ENCODE measurements around the gene C2orf92.
"Not testable (repeated sequence)": the region's sequence is repeated elsewhere in the genome, so short reads cannot be mapped to it uniquely, and the experiment has no call there.

The C2orf92 gene

DNA sequence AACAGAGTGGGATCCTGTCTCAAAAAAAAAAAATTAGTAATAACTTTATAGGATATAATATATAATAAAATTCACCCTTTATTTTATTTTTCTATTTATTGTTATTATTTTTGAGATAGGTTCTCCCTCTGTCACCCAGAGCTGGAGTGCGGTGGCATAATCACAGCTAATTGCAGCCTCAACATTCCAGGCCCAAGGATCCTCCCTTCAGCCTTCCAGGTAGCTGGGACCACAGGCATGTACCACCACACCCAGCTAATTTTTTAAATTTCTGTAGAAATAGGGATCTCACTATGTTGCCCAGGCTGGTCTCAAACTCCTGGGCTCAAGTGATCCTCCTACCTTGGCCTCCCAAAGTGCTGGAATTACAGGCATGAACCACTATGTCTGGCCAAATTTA is 958 bp downstream of the C2orf92 start:
- Mint-ChIP-seq H3K27me3 (no peaks in the 10 kb centered on the region), H3K4me3 (no peak overlapping the region), H3K4me1 (ENCODE audit: low read depth) (peaks cover 16% of the 10 kb centered on the region), H3K27ac (no peak overlapping the region), H3K36me3 (peaks cover 4% of the 10 kb centered on the region), H3K9me3 (ENCODE audit: low read depth) (no peaks in the 10 kb centered on the region)

DNA sequence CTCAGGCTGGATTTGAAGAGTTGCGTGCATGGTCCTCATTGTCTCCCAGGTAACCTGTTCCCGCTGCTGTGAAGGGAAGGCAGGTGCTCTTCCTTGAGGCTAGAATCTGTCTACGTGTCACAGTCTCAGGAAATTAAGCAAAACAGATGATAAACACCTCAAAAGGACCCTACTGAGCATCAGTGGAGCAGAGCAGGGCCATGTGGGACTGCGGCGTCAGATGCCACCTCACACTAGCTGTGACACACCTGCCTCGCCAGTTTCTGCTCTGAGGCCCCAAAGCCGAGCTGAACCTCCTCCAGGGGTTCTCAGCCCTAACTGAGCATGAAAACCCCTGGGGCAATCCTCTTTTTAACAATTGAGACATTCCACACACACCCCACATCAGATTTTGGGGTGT is 2.0 kb downstream of the C2orf92 start:
- H3K36me3 Mint-ChIP-seq, result peaks cover 4% of the 10 kb centered on the region
- no peak overlapping the region for H3K4me3 Mint-ChIP-seq
- no peaks in the 10 kb centered on the region for H3K27me3 Mint-ChIP-seq
- H3K9me3 Mint-ChIP-seq (ENCODE audit: low read depth), result no peaks in the 10 kb centered on the region
- H3K4me1 Mint-ChIP-seq (ENCODE audit: low read depth), result peaks cover 16% of the 10 kb centered on the region
- no peak overlapping the region for H3K27ac Mint-ChIP-seq

DNA sequence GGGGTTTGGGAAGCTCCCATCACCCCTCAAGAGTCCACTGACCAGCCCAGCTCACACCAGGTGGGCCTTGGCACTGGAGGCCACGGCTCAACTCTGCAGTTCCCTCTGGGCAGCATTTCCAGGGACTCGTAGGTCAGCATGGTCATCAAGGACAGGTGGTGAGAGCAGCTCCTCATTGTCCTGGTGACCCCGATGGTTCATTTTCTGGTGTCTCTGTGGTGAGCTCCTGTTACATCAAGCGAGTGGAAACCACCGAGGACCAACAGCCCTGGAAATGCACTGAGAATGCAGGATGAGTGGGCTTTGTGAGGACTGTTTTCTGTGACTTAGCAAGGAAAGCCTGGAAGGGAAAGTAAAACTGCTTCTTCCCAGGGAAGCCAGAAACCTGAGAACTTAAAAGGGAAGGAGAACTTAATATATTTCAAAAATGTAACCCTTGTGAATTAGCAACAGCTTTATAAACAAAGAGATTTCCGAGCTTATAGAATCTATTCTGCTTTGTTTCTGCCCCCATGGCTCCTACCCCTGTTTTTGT is 3.2 kb downstream of the C2orf92 start:
- not testable (repeated sequence) for H3K27me3 Mint-ChIP-seq; H3K9me3 Mint-ChIP-seq (ENCODE audit: low read depth); H3K36me3 Mint-ChIP-seq; H3K4me3 Mint-ChIP-seq; H3K27ac Mint-ChIP-seq
- H3K4me1 Mint-ChIP-seq (ENCODE audit: low read depth), result peaks cover 19% of the 10 kb centered on the region

DNA sequence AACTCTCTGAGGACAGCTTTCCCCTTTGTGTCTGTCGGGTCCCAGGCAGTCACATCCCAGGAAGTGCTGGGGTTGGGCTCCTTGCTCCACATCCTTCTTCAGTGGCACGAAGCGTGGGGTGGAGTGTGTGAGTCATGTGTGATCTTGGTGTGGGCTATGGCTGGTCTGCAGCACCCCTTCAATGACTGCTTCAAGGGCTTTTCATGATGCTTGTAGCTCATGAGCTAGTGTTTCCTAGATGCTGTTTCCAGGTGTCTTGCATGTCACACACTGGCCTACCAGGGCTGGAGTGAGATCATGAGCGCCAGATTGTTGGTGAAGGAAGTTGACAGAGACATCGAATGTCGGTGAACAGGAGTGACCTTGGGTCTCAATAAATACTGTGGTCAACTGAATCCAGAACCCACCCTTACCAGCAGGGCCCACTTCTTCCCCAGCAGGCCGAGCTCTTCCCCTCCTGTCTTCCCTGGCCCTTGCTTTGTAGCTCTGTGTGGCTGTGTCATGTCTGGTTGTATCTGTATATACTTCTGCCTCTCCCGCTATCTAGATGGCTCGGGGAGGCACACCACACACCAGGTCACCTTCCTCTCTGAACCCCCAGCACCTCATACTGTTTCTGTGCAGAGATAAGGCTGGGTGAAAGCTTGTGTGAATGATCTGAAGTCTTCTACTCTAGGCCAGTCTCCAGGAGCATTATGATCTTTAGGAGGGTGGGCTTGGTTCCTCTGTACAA is 3.8 kb downstream of the C2orf92 start:
- Mint-ChIP-seq H3K27ac (peak overlapping the region; percentile 70), H3K4me1 (ENCODE audit: low read depth) (peaks cover 21% of the 10 kb centered on the region), H3K4me3 (peak overlapping the region; percentile 18), H3K9me3 (ENCODE audit: low read depth) (no peaks in the 10 kb centered on the region), H3K36me3 (peaks cover 3% of the 10 kb centered on the region), H3K27me3 (no peaks in the 10 kb centered on the region)

DNA sequence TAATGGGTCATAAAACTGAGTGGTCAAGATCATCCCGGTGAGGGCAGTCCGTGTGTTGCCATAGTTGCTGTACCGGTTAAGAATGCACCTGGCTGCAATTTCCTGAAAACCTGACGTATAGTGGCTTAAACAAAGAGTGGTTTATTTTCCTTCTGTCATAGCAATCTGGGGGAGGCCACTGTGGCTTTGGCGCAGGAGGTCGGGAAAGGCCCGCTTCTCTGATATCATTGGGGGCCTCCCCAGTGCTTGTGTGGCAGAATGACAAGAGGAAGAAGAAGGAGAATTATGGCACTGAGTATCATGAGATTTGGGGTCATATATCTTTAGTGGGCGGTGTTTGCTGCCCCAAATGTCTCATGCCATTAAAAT is 4.4 kb downstream of the C2orf92 start:
- Mint-ChIP-seq H3K9me3 (ENCODE audit: low read depth) (no peaks in the 10 kb centered on the region), H3K27me3 (no peaks in the 10 kb centered on the region), H3K4me3 (peak overlapping the region; percentile 18), H3K27ac (peak overlapping the region; percentile 70), H3K4me1 (ENCODE audit: low read depth) (peaks cover 21% of the 10 kb centered on the region), H3K36me3 (peaks cover 3% of the 10 kb centered on the region)

DNA sequence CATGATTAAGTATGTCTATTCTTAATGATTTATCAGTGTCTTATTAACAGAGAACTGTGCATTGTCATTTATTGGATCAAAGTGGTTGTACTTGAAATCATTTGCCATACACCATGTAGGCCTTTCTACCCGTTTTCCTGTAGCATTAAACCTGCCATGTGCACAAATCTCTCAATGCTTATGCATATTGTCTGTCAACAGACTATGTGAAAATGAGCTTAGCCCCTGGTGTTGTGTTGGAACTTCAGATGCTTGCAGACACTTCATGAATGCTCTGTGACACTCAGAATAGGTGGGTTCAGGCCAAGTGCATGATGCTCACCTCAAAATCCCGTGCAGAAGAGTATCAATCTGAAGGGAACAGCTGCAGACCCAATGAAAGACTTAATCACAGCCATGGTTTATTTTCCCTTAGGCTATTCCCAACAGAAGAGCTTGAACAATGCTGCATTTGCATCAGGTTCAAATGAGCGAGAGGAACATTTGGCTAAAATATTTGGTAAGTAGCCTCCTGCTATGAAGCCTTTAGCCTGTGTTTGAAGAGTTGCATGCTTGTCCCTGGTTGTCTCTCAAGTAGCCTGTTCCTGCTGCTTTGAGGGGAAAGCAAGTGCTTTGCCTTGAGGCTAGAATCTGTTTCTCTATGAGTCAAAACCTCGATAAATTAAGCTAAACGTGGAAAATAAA is 6.1 kb downstream of the C2orf92 start:
- Mint-ChIP-seq H3K9me3 (ENCODE audit: low read depth) (no peaks in the 10 kb centered on the region), H3K27me3 (no peaks in the 10 kb centered on the region), H3K36me3 (peaks cover 5% of the 10 kb centered on the region), H3K27ac (no peak overlapping the region), H3K4me1 (ENCODE audit: low read depth) (peaks cover 21% of the 10 kb centered on the region), H3K4me3 (no peak overlapping the region)

DNA sequence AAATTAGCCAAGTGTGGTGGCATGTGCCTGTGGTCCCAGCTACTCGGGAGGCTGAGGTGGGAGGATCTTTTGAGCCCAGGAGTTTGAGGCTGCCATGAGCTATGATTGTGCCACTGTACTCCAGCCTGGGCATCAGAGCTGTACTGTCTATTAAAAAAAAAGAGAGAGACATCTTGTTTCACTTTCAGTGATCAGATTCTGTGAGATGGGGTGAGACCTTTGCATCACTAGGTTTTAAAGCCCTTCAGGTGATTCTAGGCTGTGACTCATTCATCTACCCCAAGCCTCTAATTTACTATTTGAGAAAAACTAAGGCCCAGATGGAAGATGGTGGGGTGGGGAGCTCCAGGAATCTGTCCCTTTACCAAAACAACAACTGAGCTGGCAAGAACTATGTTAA is 7.1 kb downstream of the C2orf92 start:
- H3K4me1 Mint-ChIP-seq (ENCODE audit: low read depth), result peaks cover 21% of the 10 kb centered on the region
- H3K4me3 Mint-ChIP-seq, result no peak overlapping the region
- H3K27ac Mint-ChIP-seq, result no peak overlapping the region
- peaks cover 5% of the 10 kb centered on the region for H3K36me3 Mint-ChIP-seq
- H3K9me3 Mint-ChIP-seq (ENCODE audit: low read depth), result no peaks in the 10 kb centered on the region
- H3K27me3 Mint-ChIP-seq, result no peaks in the 10 kb centered on the region

DNA sequence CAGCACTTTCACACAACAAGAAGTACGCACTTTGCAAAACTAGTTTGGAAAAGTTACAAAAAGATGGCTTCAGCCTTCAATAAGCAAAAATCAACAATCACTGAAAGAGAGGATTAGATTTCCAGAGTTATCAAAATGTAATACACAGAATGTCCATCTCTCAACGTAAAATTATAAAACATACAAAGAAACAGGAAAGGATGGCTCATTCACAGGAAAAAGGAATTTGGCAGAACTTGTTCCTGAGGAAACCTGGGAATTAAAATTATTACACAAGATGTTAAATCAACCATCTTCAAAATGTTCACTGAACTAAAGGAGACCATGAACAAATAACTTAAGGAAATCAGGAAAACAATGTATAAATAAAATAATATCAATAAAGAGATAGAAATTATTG is 8.0 kb downstream of the C2orf92 start:
- Mint-ChIP-seq H3K4me1 (ENCODE audit: low read depth) (peaks cover 21% of the 10 kb centered on the region), H3K9me3 (ENCODE audit: low read depth) (no peaks in the 10 kb centered on the region), H3K27ac (no peak overlapping the region), H3K36me3 (peaks cover 5% of the 10 kb centered on the region), H3K4me3 (no peak overlapping the region), H3K27me3 (no peaks in the 10 kb centered on the region)

DNA sequence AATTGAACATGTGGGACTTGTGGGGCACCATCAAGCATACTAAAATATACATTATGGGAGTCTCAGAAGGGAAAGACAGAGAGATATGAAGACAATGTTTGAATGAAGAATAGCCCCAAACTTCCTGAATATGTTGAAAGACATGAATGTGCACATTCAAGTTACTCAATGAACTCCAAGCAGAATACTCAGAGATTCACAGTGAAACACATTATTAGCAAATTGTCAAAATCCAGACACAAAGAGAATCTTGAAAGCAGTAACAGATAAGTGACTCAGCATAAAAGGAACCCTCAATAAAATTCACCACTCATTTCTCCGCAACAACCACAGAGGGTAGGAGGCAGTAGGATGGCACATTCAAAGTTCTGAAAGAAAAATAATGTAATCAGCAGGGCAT is 8.8 kb downstream of the C2orf92 start:
- Mint-ChIP-seq H3K27me3 (no peaks in the 10 kb centered on the region), H3K4me1 (ENCODE audit: low read depth) (peaks cover 17% of the 10 kb centered on the region), H3K4me3 (no peak overlapping the region), H3K27ac (no peak overlapping the region), H3K9me3 (ENCODE audit: low read depth) (no peaks in the 10 kb centered on the region), H3K36me3 (peaks cover 5% of the 10 kb centered on the region)

DNA sequence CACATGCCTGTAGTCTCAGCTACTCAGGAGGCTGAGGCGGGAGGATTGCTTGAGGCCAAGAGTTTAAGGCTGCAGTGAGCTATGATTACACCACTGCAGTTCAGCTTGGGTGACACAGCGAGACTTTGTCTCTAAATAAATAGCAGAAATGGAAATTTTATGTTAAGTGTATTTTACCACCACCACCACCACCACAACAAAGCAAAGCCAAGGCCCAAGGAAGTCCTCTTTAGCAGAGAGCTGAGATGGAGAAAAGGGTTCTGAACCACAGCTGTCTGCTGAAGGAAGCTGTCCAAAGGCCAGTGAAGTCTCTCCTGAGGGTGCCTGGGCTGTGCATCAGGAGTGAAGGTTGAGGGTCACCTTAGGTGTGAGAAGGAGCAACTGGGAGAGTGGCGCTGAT is 17.7 kb downstream of the C2orf92 start:
- H3K4me1 Mint-ChIP-seq (ENCODE audit: low read depth); H3K4me3 Mint-ChIP-seq: not testable (repeated sequence)
- peak overlapping the region; percentile 16 for H3K27ac Mint-ChIP-seq

DNA sequence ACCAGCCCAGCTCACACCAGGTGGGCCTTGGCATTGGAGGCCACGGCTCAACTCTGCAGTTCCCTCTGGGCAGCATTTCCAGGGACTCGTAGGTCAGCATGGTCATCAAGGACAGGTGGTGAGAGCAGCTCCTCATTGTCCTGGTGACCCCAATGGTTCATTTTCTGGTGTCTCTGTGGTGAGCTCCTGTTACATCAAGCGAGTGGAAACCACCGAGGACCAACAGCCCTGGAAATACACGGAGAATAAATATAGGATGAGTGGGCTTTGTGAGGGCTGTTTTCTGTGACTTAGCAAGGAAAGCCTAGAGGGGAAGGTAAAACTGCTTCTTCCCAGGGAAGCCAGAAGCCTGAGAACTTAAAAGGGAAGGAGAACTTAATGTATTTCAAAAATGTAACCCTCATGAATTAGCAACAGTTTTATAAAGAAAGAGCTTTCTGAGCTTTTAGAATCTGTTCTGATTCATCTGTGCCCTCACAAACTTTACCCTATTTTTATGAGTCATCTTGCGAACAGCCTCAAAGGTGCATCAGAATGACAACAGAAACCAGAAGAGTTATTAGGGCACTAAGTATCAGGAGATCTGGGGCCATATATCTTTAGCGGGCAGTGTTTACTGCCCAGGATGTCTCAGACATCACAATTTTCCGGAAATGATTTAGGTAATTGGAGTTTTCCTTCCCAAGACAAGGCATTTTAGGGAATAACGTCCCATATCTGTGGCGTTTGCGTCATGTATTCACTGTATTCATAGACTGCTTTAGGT is 18.7 kb downstream of the C2orf92 start:
- no peak overlapping the region for H3K4me3 Mint-ChIP-seq
- H3K4me1 Mint-ChIP-seq (ENCODE audit: low read depth), result peaks cover 10% of the 10 kb centered on the region
- no peaks in the 10 kb centered on the region for H3K9me3 Mint-ChIP-seq (ENCODE audit: low read depth)
- H3K27me3 Mint-ChIP-seq, result no peaks in the 10 kb centered on the region
- peak overlapping the region; percentile 64 for H3K27ac Mint-ChIP-seq
- H3K36me3 Mint-ChIP-seq, result peaks cover 2% of the 10 kb centered on the region

More for the DNA sequence above, 17.7 kb downstream of the C2orf92 start:
- not testable (repeated sequence) for H3K27me3 Mint-ChIP-seq; H3K36me3 Mint-ChIP-seq; H3K9me3 Mint-ChIP-seq (ENCODE audit: low read depth)

DNA sequence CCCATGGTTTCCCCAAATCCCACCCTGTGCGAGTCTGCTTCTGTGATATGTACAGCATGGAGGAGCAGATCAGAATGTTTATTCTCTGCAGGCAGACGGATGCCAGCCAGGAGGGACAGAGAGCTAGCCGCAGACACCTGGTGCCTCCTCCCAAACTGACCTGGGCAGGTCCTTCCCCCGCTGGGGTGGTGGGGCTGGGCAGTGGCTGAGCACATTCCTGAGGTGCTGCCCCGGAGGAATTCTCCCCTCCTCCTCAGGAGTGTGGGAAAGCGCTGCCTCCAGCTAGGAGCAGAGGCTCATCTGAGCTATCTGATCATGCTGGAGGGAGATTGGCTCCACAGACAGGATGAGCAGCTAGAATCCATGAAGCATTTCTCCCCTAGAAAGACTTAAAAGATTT is 21.7 kb downstream of the C2orf92 start:
- H3K4me3 Mint-ChIP-seq, result no peak overlapping the region
- no peaks in the 10 kb centered on the region for H3K27me3 Mint-ChIP-seq
- H3K4me1 Mint-ChIP-seq (ENCODE audit: low read depth), result peaks cover 10% of the 10 kb centered on the region
- H3K27ac Mint-ChIP-seq, result no peak overlapping the region
- H3K36me3 Mint-ChIP-seq, result no peaks in the 10 kb centered on the region
- H3K9me3 Mint-ChIP-seq (ENCODE audit: low read depth), result no peaks in the 10 kb centered on the region

DNA sequence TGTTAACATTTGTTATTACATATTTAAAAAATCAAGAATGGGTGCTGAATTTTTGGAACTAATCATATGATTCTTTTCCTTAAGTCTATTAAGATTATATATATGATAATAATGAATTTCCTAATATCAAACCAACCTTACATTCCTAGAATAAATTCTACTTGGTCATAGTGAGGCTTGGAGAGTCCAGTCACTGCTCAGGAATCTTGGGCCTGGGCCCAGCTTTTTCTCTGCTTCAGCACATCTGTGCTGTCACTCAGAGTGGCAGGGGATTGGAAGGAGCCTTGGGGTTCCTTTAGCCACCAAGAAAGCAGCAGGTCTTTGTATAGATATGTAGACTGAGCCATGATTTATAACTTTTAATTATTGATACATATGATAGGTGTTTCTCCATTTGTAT is 24.0 kb downstream of the C2orf92 start:
- Mint-ChIP-seq H3K4me3 (no peak overlapping the region), H3K27me3 (no peaks in the 10 kb centered on the region), H3K9me3 (ENCODE audit: low read depth) (no peaks in the 10 kb centered on the region), H3K36me3 (no peaks in the 10 kb centered on the region), H3K27ac (no peak overlapping the region), H3K4me1 (ENCODE audit: low read depth) (peaks cover 9% of the 10 kb centered on the region)

DNA sequence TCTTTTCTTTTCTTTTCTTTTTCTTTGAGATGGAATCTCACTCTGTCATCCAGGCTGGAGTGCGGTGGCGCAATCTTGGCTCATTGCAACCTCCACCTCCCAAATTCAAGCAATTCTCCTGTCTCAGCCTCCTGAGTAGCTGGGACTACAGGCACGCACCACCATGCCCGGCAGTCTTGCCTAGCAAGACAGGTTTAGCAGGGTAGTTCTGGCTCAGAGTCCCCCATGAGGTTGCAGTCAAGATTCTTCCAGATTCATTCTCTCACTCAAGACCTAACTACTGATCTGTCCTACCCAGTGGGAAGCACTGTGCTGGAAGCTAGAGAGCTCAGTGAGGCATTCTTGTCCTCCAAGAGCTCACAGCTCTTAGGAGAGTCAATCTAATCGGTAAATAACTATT is 26.2 kb downstream of the C2orf92 start:
- H3K9me3 Mint-ChIP-seq (ENCODE audit: low read depth), result no peaks in the 10 kb centered on the region
- no peaks in the 10 kb centered on the region for H3K27me3 Mint-ChIP-seq
- H3K27ac Mint-ChIP-seq, result no peak overlapping the region
- H3K4me1 Mint-ChIP-seq (ENCODE audit: low read depth), result peaks cover 6% of the 10 kb centered on the region
- H3K36me3 Mint-ChIP-seq, result no peaks in the 10 kb centered on the region
- no peak overlapping the region for H3K4me3 Mint-ChIP-seq

All from activated naive CD8-positive, alpha-beta T cell (primary cell).